T-helper 1 cell treated with Interleukin-12 subunit alpha and Interleukin-12 subunit beta and Interleukin-4 antibody, amounts not matched to agents 30 ng/mL and 1 ng/mL, for 36 hours (primary cell): ENCODE measurements around the gene SMAGP. TPM values are rescaled to one million over a fixed set of nuclear protein-coding genes. Genes with fewer than 3 reads are reported as not detected.
"Not testable (repeated sequence)": the region's sequence is repeated elsewhere in the genome, so short reads cannot be mapped to it uniquely, and the experiment has no call there.

Experiments
- intact Hi-C: fragments of 100-400 bp; cut with micrococcal nuclease; formaldehyde crosslinking; loops from one replicate; pipeline ENCODE4 v1.15.1; 2024
- total RNA-seq: library from RNA; stranded (reverse); gene quantifications from 2 replicates; pipeline ENCODE4 v1.2.3, GENCODE V29; 2022

SMAGP gene
- total RNA-seq, 1 donor from 2014 or later = 2.4 TPM

GRCh38 chr12:51269174-51270066 lies 795 bp downstream of the SMAGP start:
- intact Hi-C loops = loop anchor here (1.0 to 10.0 kb wide), 5 partner anchors 30 to 187 kb away; partner anchors contain the start of genes BIN2, CSRNP2 and TFCP2

- intact Hi-C loops = loop anchor here (1.0 to 2.0 kb wide), 6 partner anchors 27 to 216 kb away; partner anchors contain the start of genes CSRNP2, DAZAP2, LETMD1 and POU6F1
These were observed 5.2 kb downstream of the SMAGP start for GRCh38 chr12:51265024-51265423.

GRCh38 chr12:51264297-51264696 lies 5.9 kb downstream of the SMAGP start:
- intact Hi-C loops = loop anchor here (2.0 kb wide), 1 partner anchor 215 kb away; the partner anchor contains the start of gene LETMD1

- intact Hi-C loops = no loop called here
These were observed 6.9 kb downstream of the SMAGP start for GRCh38 chr12:51263341-51263740.

- intact Hi-C loops = no loop called here
These were observed 7.4 kb downstream of the SMAGP start for GRCh38 chr12:51262758-51263177.

GRCh38 chr12:51259600-51259999 lies 10.6 kb downstream of the SMAGP start:
- intact Hi-C loops = not testable (repeated sequence)

GRCh38 chr12:51254536-51254935 lies 15.7 kb downstream of the SMAGP start:
- intact Hi-C loops = no loop called here

GRCh38 chr12:51253276-51253675 lies 16.9 kb downstream of the SMAGP start:
- intact Hi-C loops = no loop called here

- intact Hi-C loops = no loop called here
These were observed 22.6 kb downstream of the SMAGP start for GRCh38 chr12:51247523-51248206.

- intact Hi-C loops = loop anchor here (1.0 kb wide), 1 partner anchor 8 kb away; the partner anchor contains the start of gene DAZAP2
These were observed 23.9 kb downstream of the SMAGP start for GRCh38 chr12:51246254-51246853.

- intact Hi-C loops = loop anchor here (1.0 kb wide), 1 partner anchor 7 kb away; the partner anchor contains the start of gene DAZAP2
These were observed 24.6 kb downstream of the SMAGP start for GRCh38 chr12:51245476-51246253.

GRCh38 chr12:51244269-51244668 lies 25.9 kb downstream of the SMAGP start:
- intact Hi-C loops = no loop called here

- intact Hi-C loops = no loop called here
These were observed 27.3 kb downstream of the SMAGP start for GRCh38 chr12:51242876-51243275.

GRCh38 chr12:51242120-51242519 lies 28.1 kb downstream of the SMAGP start:
- intact Hi-C loops = no loop called here

- intact Hi-C loops = no loop called here
These were observed 29.2 kb downstream of the SMAGP start for GRCh38 chr12:51240971-51241370.

GRCh38 chr12:51238510-51239334 lies 31.5 kb downstream of the SMAGP start, which contains the start of gene DAZAP2:
DAZAP2 (plus strand) TSS chr12:51238826; CDS start chr12:51238908, 82 bp downstream.
- intact Hi-C loops = loop anchor here (1.0 to 10.0 kb wide), 16 partner anchors 8 to 1213 kb away; partner anchors contain the start of genes CSRNP2, DIP2B, LETMD1 and POU6F1

GRCh38 chr12:51238037-51238509 lies 32.1 kb downstream of the SMAGP start:
- intact Hi-C loops = loop anchor here (1.0 to 10.0 kb wide), 13 partner anchors 8 to 1213 kb away; partner anchors contain the start of genes CSRNP2, DIP2B, POU6F1 and RACGAP1

GRCh38 chr12:51234530-51234929 lies 35.7 kb downstream of the SMAGP start:
- intact Hi-C loops = loop anchor here (10.0 kb wide), 1 partner anchor 730 kb away; the partner anchor contains the start of gene DIP2B

- intact Hi-C loops = loop anchor here (10.0 kb wide), 1 partner anchor 728 kb away; the partner anchor contains the start of gene DIP2B
These were observed 37.6 kb downstream of the SMAGP start for GRCh38 chr12:51232642-51233041.
